CD4-positive, alpha-beta T cell treated with Interleukin-6 at 100 ng/mL for 8 hours (primary cell): ENCODE results near the gene UBE2L3.

Source experiments
- DNase-seq: peaks from one replicate; pipeline ENCODE4 v3.0.0-alpha.2; 2020; ENCODE audit warnings: mixed read lengths, low spot score

Gene UBE2L3

DNA sequence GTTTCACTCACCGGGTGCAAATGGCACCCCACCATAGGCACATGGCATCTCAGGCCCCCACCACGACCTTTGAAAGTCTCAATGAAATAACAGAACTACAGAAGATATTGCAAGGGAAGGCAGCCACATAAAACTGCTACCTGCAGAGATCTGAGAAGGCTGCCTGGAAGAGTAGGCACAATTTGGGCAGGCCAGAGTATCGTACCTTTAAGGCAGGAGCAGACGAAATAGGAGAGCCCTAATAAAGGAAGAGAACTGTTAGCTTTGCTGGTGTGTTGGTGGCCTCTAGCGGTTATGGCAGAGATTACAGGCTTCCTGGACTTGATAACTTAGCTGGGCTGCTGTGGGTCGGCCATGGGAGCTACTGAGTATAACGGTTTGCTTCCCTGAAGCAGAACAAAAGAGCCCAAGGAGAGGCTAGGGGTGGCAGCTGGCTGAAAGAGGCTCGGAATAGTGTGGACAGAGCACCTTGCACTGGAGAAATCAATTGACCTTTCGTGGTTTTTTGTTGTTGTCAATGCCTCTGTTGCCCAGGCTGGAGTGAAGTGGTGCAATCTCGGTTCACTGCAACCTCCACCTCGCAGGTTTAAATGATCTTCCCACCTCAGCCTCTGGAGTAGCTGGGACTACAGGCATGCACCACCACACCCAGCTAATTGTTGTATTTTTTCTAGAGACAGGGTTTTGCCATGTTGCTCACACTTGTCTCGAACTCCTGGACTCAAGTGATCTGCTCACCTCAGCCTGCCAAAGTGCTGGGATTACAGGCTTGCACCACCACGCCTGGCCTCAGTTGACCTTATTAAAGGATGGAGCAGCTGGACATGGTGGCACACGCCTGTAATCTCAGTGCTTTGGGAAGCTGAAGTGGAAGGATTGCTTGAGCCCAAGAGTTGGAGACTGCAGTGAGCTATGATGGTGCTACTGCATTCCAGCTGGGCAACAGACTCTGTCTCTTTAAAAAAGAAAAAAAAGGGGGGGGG lies 79.4 kb downstream of the UBE2L3 start:
- peak; percentile 83 for DNase-seq

DNA sequence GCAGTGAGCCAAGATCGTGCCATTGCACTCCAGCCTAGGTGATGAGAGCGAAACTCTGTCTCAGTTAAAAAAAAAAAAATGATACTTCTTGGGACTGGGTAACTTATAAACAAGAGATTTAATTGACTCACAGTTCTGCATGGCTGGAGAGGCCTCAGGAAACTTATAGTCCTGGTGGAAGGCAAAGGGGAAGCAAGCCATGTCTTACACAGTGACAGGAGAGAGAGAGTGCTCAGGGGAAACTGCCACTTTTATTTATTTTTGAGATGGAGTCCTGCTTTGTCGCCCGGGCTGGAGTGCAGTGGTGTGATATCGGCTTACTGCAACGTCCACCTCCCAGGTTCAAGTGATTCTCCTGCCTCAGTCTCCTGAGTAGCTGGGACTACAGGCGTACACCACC lies 82.8 kb downstream of the UBE2L3 start:
- no peak for DNase-seq

DNA sequence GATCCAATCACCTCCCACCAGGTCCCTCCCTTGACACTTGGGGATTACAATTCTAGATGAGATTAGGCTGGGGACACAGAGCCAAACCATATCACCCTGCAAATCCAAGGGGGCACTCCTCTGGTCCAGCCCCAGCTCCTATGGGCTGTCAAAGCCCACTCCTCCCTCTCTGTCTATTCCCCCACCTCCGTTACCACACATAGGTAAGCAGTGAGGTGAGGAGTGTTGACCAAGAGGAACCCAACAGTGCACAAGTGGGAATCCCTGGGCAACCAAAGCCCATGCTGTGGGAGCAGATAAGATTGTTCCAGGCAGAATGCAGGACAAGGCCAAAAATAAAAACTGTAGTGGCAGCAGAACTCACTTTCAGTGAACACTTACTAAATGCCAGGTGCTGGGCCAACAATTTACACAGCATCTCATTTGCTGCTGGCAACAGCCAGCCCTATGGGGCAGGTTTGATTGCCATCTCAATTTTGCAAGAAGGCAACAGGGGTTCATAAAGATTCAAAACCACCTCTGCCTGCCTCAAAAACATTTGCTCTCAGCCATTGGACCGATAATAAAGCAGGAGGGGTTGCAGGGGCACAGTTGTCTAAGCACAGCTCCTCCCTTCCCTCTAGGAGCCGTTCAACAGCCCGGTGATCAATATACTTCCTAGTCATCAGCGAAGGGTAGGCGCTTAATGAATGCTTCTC lies 83.5 kb downstream of the UBE2L3 start:
- no peak for DNase-seq

DNA sequence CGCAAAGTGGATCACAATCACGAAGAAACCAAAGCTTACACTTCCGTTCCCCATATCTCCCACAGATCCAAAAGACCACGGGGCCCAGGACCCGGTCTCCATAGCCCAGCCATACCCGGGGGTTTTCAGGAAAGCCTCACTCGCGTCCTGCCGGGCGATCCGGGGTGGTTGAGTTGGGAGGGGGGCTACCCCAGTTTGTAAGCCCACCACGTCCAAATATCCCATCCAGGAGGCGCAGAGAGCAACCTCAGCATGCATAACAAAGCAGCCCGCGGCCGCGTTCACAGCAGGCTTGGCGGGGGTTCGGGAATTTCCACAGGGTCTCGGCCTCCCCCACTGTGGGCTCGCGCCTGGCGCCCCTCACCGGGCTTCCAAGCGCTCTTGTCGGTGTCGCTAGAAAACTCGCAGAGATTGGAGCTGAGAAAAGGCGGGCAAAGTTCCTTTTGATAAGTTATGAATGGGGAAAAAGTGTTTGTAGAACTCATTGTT lies 84.1 kb downstream of the UBE2L3 start:
- DNase-seq: no peak

DNA sequence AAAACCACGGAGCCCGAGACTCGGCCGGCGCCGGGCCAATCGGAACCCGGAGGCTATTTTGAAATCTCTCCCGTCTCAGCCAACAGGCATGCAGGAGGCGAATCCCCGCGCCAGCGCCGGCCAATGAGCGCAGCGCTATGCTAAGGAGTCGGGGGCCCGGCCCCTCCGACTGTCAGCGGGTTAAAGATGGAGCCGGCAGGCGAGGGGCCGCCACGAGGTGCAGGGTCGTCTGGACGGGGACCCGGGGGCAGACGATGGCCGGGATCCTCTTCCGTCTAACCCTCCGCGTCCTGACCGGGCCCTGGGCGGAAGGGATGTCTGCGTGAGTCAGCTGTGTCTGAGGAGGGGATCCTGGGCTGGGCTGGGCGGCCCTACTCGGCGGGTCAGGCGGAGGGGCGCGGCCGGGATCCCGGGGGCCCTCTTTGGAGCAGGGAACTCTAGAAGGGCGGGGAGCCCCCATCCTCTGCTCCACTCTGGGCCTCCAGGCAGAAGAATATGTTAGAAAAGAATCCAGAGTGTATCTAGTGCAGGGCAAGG lies 84.6 kb downstream of the UBE2L3 start:
- peak; percentile 81 for DNase-seq

DNA sequence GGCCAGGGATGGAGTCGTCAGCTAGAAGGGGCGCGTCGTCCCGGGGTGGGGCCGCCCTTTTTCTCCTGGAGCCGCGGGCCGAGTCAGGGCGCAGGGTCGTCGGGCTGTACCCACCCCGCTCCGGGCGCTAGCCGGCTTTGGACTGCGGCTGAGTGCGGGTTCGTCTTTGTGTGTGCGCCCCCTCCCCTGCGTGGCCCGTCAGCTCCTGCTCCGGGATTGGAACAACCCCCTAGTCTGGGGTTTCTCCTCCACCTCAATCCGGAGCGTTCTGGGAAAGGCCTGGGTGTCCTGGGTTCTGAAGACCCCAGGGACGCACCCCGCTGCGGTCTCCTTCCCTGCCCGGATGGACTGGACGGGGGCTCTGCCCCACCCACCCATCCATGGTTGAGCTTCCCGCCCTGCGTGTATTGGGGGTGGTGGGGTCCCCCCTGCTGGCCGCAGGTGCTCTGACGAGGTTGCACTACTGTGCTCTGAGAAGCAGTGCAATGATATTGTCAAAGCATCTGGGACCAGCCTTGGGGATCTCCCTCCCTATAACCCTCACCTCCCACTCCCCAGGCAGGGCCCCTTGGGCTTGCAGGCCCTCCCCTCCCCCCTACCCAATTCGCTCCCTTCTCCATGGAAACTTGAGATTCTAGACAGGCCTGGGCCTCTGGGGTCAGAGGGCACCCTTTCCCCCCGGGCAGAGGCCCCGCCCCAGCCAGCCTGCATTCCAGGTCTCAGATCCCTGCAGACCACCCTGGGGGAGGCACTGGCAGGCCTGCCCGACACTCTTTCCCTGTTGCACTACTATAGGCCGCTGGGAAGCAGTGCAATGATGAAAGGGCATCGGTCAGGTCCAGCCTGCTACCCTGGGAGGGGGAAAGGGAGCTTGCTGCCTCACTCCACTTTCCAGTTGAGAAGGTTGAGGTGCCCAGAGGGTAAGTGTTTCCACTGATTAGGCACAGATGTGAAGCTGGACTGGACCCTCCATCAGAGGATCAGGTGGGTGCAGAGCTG lies 85.3 kb downstream of the UBE2L3 start:
- no peak for DNase-seq

DNA sequence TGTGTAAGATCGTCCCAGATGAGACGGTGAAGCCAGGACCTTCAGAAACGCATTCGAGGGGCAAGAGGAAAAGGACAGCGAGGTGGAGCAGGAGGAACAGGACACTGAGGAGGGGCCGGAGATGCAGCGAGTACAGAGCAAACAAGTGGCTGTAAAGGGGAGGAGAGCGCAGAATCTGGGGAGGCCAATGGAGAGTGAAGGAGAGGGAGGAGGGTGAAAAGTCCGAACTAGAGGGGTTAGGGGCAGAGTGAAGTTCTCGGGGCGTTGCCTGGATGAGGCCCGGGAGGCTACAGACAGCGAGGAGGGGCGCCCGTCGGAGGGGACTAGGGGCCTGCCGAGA lies 89.5 kb downstream of the UBE2L3 start:
- DNase-seq: no peak

DNA sequence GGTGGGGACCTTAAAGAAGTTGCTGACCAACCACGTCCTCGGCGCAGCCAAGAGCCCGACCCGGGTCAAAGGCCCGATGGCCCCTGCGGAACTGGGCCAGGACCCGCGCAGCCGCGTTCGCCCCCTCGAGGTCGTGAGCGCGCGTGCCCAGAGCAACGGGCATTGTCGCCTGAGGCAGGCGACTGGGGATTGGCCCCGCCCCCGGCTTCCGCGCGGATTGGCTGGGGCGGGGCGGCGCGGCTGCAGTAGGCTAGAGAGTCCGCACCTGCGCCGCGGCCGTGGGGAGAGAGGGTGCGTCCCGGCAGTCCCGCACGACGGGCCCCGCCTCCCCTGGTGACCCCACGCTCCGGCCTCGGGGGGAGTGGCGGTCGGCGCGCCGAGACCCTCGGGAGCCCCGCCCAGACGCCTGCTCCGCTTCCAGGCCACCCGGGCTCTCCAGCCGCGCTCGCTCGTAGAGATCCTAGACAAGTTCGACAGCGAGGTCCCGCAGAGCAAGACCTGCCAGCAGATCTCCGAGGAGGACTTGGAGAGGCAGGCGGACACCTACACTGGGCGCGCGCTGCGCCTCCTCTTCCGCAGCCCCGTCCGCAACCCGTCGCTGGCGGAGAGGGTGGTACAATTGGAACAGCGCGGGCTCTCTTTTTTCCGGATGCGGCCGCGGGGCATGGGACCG lies 90.0 kb downstream of the UBE2L3 start:
- DNase-seq: peak; percentile 72

DNA sequence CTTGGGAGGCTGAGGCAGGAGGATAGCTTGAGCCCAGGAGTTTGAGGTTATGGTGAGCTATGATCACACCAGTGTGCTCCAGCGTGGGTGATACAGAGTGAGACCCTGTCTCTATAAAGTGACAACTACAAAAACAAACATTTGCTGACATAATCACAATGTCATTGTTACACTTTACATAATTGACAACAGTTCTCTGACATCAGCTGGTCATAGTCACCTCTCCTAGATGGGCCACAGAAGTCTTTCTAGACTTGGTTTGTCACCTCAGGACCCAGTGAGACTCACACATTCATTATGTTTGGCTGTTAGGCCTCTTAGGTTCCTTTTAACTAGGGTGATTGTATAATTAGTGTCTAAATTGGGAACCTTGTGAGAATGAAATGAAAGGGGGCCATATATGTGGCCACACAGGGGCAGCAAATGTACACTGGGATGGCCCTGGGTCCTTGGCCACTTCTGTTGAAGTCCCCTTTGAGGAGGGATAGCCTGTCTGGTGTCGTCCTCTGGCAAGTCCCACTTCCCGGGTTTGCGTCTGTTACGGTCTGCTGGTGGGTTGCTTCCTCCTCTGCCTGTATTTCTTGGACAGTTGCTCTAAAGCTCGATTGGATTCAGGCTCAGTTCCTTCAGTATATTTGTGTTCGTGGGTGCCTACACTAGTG lies 92.5 kb downstream of the UBE2L3 start:
- DNase-seq: no peak

DNA sequence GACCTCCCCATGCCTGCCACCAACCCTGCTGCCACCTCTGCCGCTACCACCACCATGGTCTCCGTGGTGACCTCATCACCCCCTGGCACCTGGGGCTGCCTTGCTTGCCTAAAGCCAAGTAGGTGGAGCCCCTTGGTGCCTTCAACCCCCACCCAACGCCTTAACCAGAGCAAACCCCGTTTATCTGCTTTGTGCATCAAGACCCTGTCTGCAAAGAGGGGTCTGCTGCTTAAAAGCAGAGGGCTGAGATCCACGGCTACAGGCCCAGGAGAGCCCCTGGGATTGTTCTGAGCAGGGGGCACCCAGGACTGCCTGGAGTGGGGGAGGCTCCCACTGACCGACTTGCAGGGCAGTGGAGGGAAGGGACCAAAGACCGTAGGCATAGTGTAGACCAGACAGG lies 93.4 kb downstream of the UBE2L3 start:
- no peak for DNase-seq

DNA sequence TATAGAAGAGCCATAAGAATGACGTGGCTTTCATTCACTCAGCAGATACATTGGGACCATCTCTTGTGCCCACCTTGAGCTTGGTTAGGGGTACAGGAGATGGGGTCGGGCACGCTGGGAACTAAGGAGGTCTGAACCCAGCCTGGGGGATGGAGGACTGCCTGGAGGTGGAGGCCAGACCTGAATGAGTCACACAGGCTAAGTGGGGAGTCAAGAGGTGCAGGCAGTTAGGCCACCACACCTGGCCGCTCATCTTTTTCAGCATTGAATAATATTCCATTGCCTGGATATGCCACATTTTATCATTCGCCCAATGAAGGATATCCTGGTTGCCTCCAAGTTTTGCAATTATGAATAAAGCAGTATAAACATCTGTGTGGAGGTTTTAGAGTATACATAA lies 94.5 kb downstream of the UBE2L3 start:
- DNase-seq: no peak

DNA sequence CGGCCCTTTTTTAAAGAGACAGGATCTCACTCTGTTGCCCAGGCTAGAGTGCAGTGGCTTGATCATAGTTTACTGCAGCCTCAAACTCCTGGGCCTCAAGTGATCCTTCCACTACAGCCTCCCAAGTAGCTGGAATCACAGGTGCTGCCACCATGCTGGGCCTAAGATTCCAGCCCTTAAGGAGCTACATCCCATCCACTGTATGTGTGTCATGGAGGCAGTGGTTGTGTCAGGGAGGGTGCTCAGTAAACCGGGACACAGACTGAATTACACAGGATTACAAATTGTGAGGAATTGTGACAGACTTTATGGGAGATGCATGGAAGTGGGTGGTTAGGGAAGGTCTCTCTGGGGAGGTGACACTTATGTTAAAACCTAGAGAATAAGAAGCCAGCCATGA lies 96.2 kb downstream of the UBE2L3 start:
- DNase-seq: no peak

DNA sequence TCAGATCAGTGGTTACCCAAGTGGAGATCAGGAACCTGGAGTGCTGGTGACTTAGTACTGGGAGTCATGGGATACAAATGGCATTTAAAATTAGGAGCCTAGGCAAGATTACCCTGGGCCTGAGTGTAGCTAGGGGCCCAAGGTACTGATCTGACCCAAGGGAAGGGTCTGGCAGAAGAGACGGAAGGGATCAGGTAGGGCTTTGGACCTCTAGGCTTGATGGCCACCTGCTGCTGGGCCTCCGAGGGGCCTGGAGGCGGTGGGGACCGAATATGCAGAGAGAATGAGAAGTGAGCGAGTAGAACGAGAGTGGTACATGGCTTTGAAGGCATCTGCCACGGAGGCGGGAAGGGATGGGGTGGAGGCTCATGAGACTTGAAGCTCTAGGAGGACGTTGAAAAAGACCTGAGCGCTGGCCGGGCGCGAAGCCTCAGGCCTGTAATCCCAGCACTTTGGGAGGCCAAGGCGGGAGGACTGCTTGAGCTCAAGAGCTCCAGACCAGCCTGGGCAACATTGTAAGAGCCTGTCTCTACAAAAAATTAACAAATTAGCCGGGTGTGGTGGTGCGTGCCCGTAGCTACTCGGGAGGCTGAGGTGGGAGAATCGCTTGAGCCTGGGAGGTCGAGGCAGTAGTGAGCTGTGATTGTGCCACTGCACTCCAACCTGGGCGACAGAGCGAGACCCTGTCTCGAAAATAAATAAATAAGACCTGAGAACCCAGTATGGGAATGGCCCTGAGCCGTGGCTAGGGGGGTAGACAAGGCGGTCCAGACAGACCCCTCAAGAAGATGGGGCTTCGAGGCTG lies 97.7 kb downstream of the UBE2L3 start:
- DNase-seq: no peak

DNA sequence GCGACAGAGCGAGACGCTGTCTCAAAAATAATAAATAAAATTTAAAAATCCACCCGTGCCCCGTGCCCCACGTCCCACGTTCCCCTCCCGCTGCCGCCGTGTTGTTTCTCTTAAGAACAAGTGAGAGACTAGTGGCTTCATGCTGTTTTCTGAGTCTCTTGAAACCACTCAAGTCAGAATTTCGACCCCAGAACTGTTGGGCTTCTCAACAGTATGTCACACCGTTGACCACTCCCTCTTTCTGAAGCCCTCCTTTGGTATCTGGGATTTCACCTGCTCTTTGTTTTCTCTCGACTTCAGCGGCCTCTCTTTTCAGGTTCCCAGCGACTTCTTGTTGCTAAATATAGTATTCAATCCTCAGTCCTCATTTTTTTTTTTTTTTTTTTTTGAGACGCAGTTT lies 99.3 kb downstream of the UBE2L3 start:
- DNase-seq: no peak

DNA sequence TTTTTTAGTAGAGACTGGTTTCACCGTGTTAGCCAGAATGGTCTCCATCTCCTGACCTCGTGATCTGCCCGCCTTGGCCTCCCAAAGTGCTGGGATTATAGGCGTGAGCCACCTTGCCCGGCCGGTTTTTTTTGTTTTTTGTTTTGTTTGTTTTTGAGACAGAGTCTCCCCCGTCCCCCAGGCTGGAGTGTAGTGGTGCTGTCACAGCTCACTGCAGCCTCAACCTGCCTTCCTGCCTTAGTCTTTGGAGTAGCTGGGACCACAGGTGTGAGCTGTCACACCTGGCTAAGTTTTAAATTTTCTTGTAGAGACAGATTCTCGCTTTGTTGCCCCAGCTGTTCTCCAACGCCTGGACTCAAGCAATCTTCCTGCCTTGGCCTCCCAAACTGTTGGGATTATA lies 101.5 kb downstream of the UBE2L3 start:
- no peak for DNase-seq

DNA sequence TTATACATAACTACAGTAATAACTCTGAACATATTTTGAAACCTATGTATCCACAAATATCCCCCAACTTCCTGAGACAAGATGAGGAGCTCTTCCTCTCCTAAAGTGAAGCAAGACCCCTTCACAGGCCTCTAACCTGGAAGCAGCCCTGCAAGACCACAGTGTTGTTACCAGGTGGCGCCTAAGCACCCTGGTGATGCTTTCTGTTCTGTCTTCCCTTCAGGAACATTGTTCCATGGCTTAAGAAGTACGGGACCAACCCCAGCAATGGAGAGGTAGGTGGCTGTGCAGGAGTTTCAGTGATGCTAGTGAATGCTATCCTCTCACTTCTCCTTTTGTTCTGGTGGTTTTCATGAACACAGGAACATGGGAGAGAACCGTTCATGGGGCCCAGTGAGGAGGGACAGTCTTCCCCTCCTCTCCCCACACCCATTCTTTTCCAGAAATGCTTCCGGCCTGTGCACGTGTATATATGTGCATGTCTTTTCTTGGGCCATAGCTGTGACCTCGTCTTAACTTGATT lies 104.7 kb downstream of the UBE2L3 start:
- no peak for DNase-seq
